Vagina (tissue), 2 donors: ENCODE results near the gene CDK5R1. TPM values are rescaled to one million over a fixed set of nuclear protein-coding genes. Genes with fewer than 3 reads are reported as not detected.

Experiments
- DNase-seq, 2 donors: peaks; one replicate each; pipeline ENCODE4 v3.0.0-alpha.2; 2017; ENCODE audit errors: extremely low spot score in 2 of 2
- H3K27ac ChIP-seq: fragments of 200-600 bp; sonication (generic); one replicate; pipeline ENCODE4 v1.5.1; 2019
- H3K27me3 ChIP-seq: fragments of 200-600 bp; sonication (generic); one replicate; pipeline ENCODE4 v1.5.1; 2019
- H3K36me3 ChIP-seq, 2 donors: fragments of 200-600 bp; sonication (generic); one replicate each; pipeline ENCODE4 v1.5.1; 2017 to 2019
- H3K4me1 ChIP-seq: fragments of 200-600 bp; sonication (generic); one replicate; pipeline ENCODE4 v1.5.1; 2019
- H3K4me3 ChIP-seq, 2 donors: fragments of 200-600 bp; sonication (generic); 1 replicate in 1 of 2; 2 replicates in 1 of 2; pipeline ENCODE4 v1.5.1; 2016 to 2019
- H3K9me3 ChIP-seq: fragments of 200-600 bp; sonication (generic); one replicate; pipeline ENCODE4 v1.5.1; 2019
- POLR2A ChIP-seq, 2 donors: fragments of 450-650 bp; IDR thresholded peaks; one replicate each; pipeline ENCODE4 v1.6.1; 2017; ENCODE audit warnings: antibody characterized with exemption in 2 of 2, mild to moderate bottlenecking in 2 of 2, moderate library complexity in 2 of 2
- POLR2AphosphoS5 ChIP-seq, 2 donors: sonication (generic); formaldehyde crosslinking; IDR thresholded peaks; one replicate each; pipeline ENCODE4 v1.9.0; 2017; ENCODE audit warnings: antibody characterized with exemption in 2 of 2, mild to moderate bottlenecking in 2 of 2, low read depth in 1 of 2; ENCODE audit not compliant: insufficient read depth in 1 of 2
- intact Hi-C: fragments of 100-400 bp; cut with DNase I; formaldehyde crosslinking; loops from one replicate; pipeline ENCODE4 v1.15.1; 2023
- total RNA-seq: library from RNA; depleted of rRNA; stranded (reverse); fragments of >200 nt; gene quantifications from one replicate; pipeline ENCODE4 v1.2.3, GENCODE V29; 2016
- TF ChIP-seq, protein P1 (sequence below), 3 experiments: fragments of 450-650 bp in 2 of 3; fragments of 200-600 bp in 1 of 3; sonication (generic) in 1 of 3; IDR thresholded peaks; one replicate each; pipeline ENCODE4 v1.5.1; 2017 to 2019; ENCODE audit warnings: antibody characterized with exemption in 3 of 3, mild to moderate bottlenecking in 2 of 3, moderate library complexity in 2 of 3

The CDK5R1 gene
- total RNA-seq, 1 donor from 2014 or later = 4.9 TPM

DNA sequence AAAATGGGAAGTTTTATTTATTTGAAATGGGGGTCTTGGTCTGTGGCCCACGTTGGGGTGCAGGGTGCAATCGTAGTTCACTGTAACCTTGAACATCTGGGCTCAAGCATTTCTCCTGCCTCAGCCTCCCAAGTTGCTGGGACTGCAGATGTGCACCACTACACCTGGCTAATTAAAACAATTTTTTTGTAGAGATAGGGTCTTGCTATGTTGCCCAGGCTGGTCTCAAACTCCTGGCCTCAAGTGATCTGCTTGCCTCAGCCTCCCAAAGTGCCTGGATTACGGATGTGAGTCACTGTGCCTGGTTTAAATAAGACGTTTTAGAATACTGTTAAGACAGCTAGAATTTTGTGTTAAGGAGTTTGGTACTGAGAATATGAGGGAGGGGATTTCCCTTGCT, 26.7 kb upstream of the CDK5R1 start:
- Histone ChIP-seq H3K27ac (no peak overlapping the region), H3K27me3 (no peaks in the 10 kb centered on the region), H3K4me3 (no peak overlapping the region), H3K36me3 (peaks cover 0 to 62% of the 10 kb centered on the region in 2 donors), H3K4me1 (no peaks in the 10 kb centered on the region), H3K9me3 (no peaks in the 10 kb centered on the region)
- no peak for DNase-seq
- no peak for TF ChIP-seq POLR2AphosphoS5 (IDR thresholded peaks at IDR 0.05; ENCODE audit: insufficient read depth in 1 of 2, low read depth in 1 of 2)
- TF ChIP-seq, protein P1, sequence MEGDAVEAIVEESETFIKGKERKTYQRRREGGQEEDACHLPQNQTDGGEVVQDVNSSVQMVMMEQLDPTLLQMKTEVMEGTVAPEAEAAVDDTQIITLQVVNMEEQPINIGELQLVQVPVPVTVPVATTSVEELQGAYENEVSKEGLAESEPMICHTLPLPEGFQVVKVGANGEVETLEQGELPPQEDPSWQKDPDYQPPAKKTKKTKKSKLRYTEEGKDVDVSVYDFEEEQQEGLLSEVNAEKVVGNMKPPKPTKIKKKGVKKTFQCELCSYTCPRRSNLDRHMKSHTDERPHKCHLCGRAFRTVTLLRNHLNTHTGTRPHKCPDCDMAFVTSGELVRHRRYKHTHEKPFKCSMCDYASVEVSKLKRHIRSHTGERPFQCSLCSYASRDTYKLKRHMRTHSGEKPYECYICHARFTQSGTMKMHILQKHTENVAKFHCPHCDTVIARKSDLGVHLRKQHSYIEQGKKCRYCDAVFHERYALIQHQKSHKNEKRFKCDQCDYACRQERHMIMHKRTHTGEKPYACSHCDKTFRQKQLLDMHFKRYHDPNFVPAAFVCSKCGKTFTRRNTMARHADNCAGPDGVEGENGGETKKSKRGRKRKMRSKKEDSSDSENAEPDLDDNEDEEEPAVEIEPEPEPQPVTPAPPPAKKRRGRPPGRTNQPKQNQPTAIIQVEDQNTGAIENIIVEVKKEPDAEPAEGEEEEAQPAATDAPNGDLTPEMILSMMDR (IDR thresholded peaks at IDR 0.05) = no peak
- TF ChIP-seq POLR2A (IDR thresholded peaks at IDR 0.05) = no peak
- intact Hi-C loops = no loop called here

DNA sequence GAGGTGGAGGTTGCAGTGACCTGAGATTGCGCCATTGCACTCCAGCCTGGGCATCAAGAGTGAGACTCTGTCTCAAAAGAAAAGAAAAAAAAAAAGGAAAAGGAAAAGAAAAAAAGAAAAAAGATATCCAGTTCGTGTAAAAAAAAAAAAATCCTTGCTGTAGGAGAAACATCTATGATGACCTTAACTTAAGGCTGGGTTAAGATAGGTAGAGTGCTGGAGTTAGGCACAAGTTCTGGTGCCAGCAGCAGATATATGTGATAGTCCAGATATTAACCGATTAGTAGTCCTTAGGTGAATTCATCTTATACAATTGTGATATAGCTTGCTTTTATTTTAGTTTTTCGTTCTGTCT, 25.3 kb upstream of the CDK5R1 start:
- intact Hi-C loops = no loop called here
- TF ChIP-seq POLR2A (IDR thresholded peaks at IDR 0.05) (no peak), POLR2AphosphoS5 (IDR thresholded peaks at IDR 0.05; ENCODE audit: insufficient read depth in 1 of 2, low read depth in 1 of 2) (no peak)
- Histone ChIP-seq H3K9me3 (no peaks in the 10 kb centered on the region), H3K4me3 (no peak overlapping the region), H3K27me3 (no peaks in the 10 kb centered on the region), H3K36me3 (peaks cover 0 to 64% of the 10 kb centered on the region in 2 donors), H3K4me1 (no peaks in the 10 kb centered on the region), H3K27ac (no peak overlapping the region)
- no peak for DNase-seq

- H3K4me3 ChIP-seq = no peak overlapping the region
- intact Hi-C loops = no loop called here
- no peaks in the 10 kb centered on the region for H3K27me3 ChIP-seq
- H3K36me3 ChIP-seq = peaks cover 0 to 61% of the 10 kb centered on the region in 2 donors
- DNase-seq = no peak
- TF ChIP-seq, protein P1 (IDR thresholded peaks at IDR 0.05) = peak in 2 of 3 experiments; percentile 2 to 23
- no peak for TF ChIP-seq POLR2A (IDR thresholded peaks at IDR 0.05)
- peak in 1 of 2 donors; percentile 21 for TF ChIP-seq POLR2AphosphoS5 (IDR thresholded peaks at IDR 0.05; ENCODE audit: insufficient read depth in 1 of 2, low read depth in 1 of 2)
- H3K4me1 ChIP-seq = no peaks in the 10 kb centered on the region
- no peaks in the 10 kb centered on the region for H3K9me3 ChIP-seq
- no peak overlapping the region for H3K27ac ChIP-seq
Measured at GRCh38 chr17:32461853-32462617, 24.8 kb upstream of the CDK5R1 start.

DNA sequence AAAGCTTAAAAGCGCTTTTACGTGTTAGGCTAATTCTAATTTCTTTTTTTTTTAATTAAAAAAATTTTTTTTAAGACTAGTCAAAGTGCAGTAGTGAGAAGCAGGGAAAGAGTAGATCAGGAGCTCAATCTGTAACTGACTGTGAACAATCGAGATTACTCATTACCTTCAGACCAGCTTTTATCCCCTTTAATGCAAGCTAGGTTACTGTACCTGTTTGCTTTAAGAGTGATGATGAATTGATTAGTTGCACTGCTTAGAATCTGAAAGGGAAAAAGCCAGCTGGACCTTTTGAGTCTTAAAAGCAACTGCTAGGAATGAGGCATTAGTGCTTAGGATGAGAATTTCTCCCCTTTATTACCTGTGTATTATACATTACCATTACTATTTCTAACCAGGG, 23.5 kb upstream of the CDK5R1 start:
- Histone ChIP-seq H3K4me3 (no peak overlapping the region), H3K27ac (no peak overlapping the region), H3K9me3 (no peaks in the 10 kb centered on the region), H3K27me3 (no peaks in the 10 kb centered on the region), H3K36me3 (peaks cover 0 to 54% of the 10 kb centered on the region in 2 donors), H3K4me1 (no peaks in the 10 kb centered on the region)
- TF ChIP-seq POLR2AphosphoS5 (IDR thresholded peaks at IDR 0.05; ENCODE audit: insufficient read depth in 1 of 2, low read depth in 1 of 2) (no peak), POLR2A (IDR thresholded peaks at IDR 0.05) (no peak)
- TF ChIP-seq, protein P1 (IDR thresholded peaks at IDR 0.05) = no peak
- intact Hi-C loops = no loop called here
- no peak for DNase-seq

- TF ChIP-seq, protein P1 (IDR thresholded peaks at IDR 0.05) = no peak
- TF ChIP-seq POLR2A (IDR thresholded peaks at IDR 0.05) (no peak), POLR2AphosphoS5 (IDR thresholded peaks at IDR 0.05; ENCODE audit: insufficient read depth in 1 of 2, low read depth in 1 of 2) (no peak)
- Histone ChIP-seq H3K27me3 (no peaks in the 10 kb centered on the region), H3K27ac (no peak overlapping the region), H3K4me1 (no peaks in the 10 kb centered on the region), H3K36me3 (peaks cover 0 to 59% of the 10 kb centered on the region in 2 donors), H3K9me3 (no peaks in the 10 kb centered on the region), H3K4me3 (no peak overlapping the region)
- intact Hi-C loops = no loop called here
- DNase-seq = no peak
Measured at GRCh38 chr17:32464374-32464773, 22.4 kb upstream of the CDK5R1 start.
